ENCODE measurements around the gene KCNK18.

GRCh38 chr10:117228210-117228609 lies 30.9 kb downstream of the KCNK18 start:
- no peak for TF ChIP-seq EZH2 (IDR thresholded peaks at IDR 0.05)
- TF ChIP-seq POLR2AphosphoS5 (IDR thresholded peaks at IDR 0.05; ENCODE audit: borderline replicate concordance, low read depth, low read length), result no peak
- TF ChIP-seq FOXP2 (optimal IDR thresholded peaks at IDR 0.05; ENCODE audit: control extremely low read depth, extremely low read length, insufficient read depth), result no peak
